Adrenal gland (tissue), 12 donors: ENCODE data around the gene DUS3L. TPM values are rescaled to one million over a fixed set of nuclear protein-coding genes. Genes with fewer than 3 reads are reported as not detected.
"Not testable (repeated sequence)": the region's sequence is repeated elsewhere in the genome, so short reads cannot be mapped to it uniquely, and the experiment has no call there.

ENCODE experiments used
- DNase-seq, 7 donors: peaks; one replicate each; pipeline ENCODE4 v3.0.0-alpha.2; 2019 to 2020
- H3K27ac ChIP-seq, 5 donors: fragments of 200-600 bp; sonication (generic) in 4 of 5; 1 replicate in 3 of 5; 2 replicates in 2 of 5; pipeline versions ENCODE4 v1.5.1 to v1.8.0; 2016 to 2020; ENCODE audit warnings: mild to moderate bottlenecking in 1 of 5
- H3K27me3 ChIP-seq: fragments of 200-600 bp; 2 replicates; pipeline ENCODE4 v1.8.0; 2021
- H3K36me3 ChIP-seq, 2 donors: fragments of 200-600 bp; replicated peaks in 1 of 2; 1 replicate in 1 of 2; 2 replicates in 1 of 2; pipeline versions ENCODE4 v1.5.1 to v1.8.0; 2018 to 2022
- H3K4me1 ChIP-seq, 2 donors: fragments of 200-600 bp; replicated peaks in 1 of 2; 1 replicate in 1 of 2; 2 replicates in 1 of 2; pipeline versions ENCODE4 v1.5.1 to v1.8.0; 2018 to 2021
- H3K4me3 ChIP-seq, 4 donors: fragments of 200-600 bp; sonication (generic) in 3 of 4; one replicate each; pipeline ENCODE4 v1.5.1; 2016 to 2018
- H3K9me3 ChIP-seq, 3 donors: fragments of 200-600 bp; sonication (generic) in 1 of 3; replicated peaks in 1 of 3; 1 replicate in 2 of 3; 2 replicates in 1 of 3; pipeline versions ENCODE4 v1.5.1 to v1.8.0; 2016 to 2021
- POLR2A ChIP-seq, 2 donors: fragments of 450-650 bp; IDR thresholded peaks; one replicate each; pipeline ENCODE4 v1.6.1; 2017; ENCODE audit warnings: antibody characterized with exemption in 2 of 2, mild to moderate bottlenecking in 2 of 2, moderate library complexity in 1 of 2
- WGBS, 4 donors: extraction: QIAGEN DNeasy Blood & Tissue Kit in 2 of 4; methylation state at CpG; one replicate each; pipeline versions ENCODE4 v1.1.5 to v1.1.7; 2013 to 2017; 5-methylcytosine and 5-hydroxymethylcytosine counted together
- intact Hi-C, 2 donors: fragments of 100-400 bp; cut with DNase I; formaldehyde crosslinking; loops; one replicate each; pipeline versions ENCODE4 v1.14.1 to v1.15.0; 2022 to 2023
- polyA plus RNA-seq, 3 donors: library from polyadenylated mRNA; stranded (reverse); fragments of 200-250 nt in 2 of 3; fragments of 350-450 nt in 1 of 3; fragmentation: Illumina TruSeq in 1 of 3; extraction: RNeasy Lipid Tissue Mini Kit (QIAGEN cat#74804) in 1 of 3; gene quantifications; one replicate each; pipeline ENCODE4 v1.2.3, GENCODE V29; 2013 to 2014
- total RNA-seq, 9 donors: library from RNA; depleted of rRNA in 4 of 9; stranded (reverse); fragments of >200 nt in 4 of 9; fragments of 120-200 nt in 1 of 9; fragmentation: NEBNext Ultra II Directional in 1 of 9; extraction: Animal tissue kit (Norgen Biotek cat#: 25700) in 1 of 9; gene quantifications; one replicate each; pipeline versions ENCODE4 v1.1.0 to v1.2.4, GENCODE V29; 2013 to 2023
- TF ChIP-seq, protein P1 (sequence below), 6 experiments: fragments of 450-650 bp in 4 of 6; fragments of 200-600 bp in 2 of 6; sonication (generic) in 1 of 6; IDR thresholded peaks; 1 replicate in 5 of 6; 2 replicates in 1 of 6; pipeline versions ENCODE4 v1.5.1 to v1.8.0; 2016 to 2021; ENCODE audit warnings: antibody characterized with exemption in 6 of 6, mild to moderate bottlenecking in 2 of 6, moderate library complexity in 1 of 6
- donor health status: healthy with polysubstance abuse.
- donor health status: Bipolar disorder and iron deficiency.
- donor health status: DM: yes; HTN: yes; CAD: no.
- donor health status: DM: no; HTN: no; CAD: no.
- donor health status: DM: no; HTN: no; CAD: no.
- donor health status: DM: yes; HTN: yes; CAD: no.

The DUS3L gene
- total and polyA plus RNA-seq, 12 donors, result 10.9 to 142 (median 31.5) TPM

- TF ChIP-seq, protein P1, sequence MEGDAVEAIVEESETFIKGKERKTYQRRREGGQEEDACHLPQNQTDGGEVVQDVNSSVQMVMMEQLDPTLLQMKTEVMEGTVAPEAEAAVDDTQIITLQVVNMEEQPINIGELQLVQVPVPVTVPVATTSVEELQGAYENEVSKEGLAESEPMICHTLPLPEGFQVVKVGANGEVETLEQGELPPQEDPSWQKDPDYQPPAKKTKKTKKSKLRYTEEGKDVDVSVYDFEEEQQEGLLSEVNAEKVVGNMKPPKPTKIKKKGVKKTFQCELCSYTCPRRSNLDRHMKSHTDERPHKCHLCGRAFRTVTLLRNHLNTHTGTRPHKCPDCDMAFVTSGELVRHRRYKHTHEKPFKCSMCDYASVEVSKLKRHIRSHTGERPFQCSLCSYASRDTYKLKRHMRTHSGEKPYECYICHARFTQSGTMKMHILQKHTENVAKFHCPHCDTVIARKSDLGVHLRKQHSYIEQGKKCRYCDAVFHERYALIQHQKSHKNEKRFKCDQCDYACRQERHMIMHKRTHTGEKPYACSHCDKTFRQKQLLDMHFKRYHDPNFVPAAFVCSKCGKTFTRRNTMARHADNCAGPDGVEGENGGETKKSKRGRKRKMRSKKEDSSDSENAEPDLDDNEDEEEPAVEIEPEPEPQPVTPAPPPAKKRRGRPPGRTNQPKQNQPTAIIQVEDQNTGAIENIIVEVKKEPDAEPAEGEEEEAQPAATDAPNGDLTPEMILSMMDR (IDR thresholded peaks at IDR 0.05), result no peak
- no peak for TF ChIP-seq POLR2A (IDR thresholded peaks at IDR 0.05)
- 66 to 74% (median 71%) methylated on average over 6 of the region's 6 CpGs for WGBS, 4 donors
- H3K9me3 ChIP-seq, result no peaks in the 10 kb centered on the region
- H3K36me3 ChIP-seq, result no peaks in the 10 kb centered on the region
- no peak overlapping the region for H3K27ac ChIP-seq
- no peak overlapping the region for H3K4me3 ChIP-seq
- no peaks in the 10 kb centered on the region for H3K27me3 ChIP-seq
- no peak for DNase-seq
- no peaks in the 10 kb centered on the region for H3K4me1 ChIP-seq
- intact Hi-C loops, result no loop called here
These were observed 37.2 kb downstream of the DUS3L start for GRCh38 chr19:5753743-5754142.

DNA sequence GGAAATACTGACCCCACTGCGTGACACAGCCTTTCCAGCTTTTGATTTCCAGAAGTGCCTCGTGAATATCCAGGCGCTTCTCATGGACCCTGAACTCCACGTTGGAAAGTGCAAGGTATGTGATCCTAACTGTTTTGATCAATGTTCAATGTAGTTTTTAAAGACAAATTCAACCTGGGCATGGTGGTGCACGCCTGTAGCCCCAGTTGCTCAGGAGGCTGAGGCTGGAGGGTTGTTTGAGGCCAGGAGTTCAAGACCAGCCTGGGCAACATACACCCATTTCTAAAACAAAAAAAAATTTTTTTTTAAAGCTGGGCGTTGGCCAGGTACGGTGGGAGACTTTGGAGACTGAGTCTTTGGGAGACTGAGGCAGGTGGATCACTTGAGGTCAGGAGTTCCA, 39.3 kb downstream of the DUS3L start:
- H3K27me3 ChIP-seq, result no peaks in the 10 kb centered on the region
- no peak for DNase-seq
- H3K4me3 ChIP-seq, result no peak overlapping the region
- 78 to 82% (median 79%) methylated on average over 7 of the region's 7 CpGs for WGBS, 4 donors
- no peaks in the 10 kb centered on the region for H3K9me3 ChIP-seq
- TF ChIP-seq, protein P1 (IDR thresholded peaks at IDR 0.05), result no peak
- TF ChIP-seq POLR2A (IDR thresholded peaks at IDR 0.05), result no peak
- no peak overlapping the region for H3K27ac ChIP-seq
- intact Hi-C loops, result no loop called here
- H3K4me1 ChIP-seq, result no peaks in the 10 kb centered on the region
- H3K36me3 ChIP-seq, result no peaks in the 10 kb centered on the region

DNA sequence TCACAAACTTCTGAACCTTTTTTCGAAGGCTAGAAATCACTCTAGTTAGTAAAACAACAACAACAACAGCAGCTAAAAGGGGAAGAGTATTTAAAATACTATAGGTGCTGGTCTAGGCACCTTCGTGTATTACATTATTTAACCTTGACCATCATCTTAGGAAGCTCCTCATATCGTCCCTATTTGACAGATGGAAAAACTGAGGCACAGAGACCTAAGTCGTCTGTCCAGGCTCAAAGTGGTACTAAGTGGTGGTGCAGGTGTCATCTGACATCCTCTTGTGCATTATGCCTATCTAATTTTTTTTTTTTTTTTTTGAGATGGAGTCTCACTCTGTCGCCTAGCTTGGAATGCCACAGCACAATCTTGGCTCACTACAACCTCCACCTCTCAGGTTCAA, 41.5 kb downstream of the DUS3L start:
- Histone ChIP-seq H3K36me3 (no peaks in the 10 kb centered on the region), H3K27ac (no peak overlapping the region), H3K27me3 (no peaks in the 10 kb centered on the region), H3K9me3 (no peaks in the 10 kb centered on the region), H3K4me3 (no peak overlapping the region), H3K4me1 (no peaks in the 10 kb centered on the region)
- TF ChIP-seq, protein P1 (IDR thresholded peaks at IDR 0.05), result no peak
- TF ChIP-seq POLR2A (IDR thresholded peaks at IDR 0.05), result no peak
- 71 to 79% (median 76%) methylated on average over 5 of the region's 5 CpGs for WGBS, 4 donors
- DNase-seq, result no peak
- intact Hi-C loops, result no loop called here

DNA sequence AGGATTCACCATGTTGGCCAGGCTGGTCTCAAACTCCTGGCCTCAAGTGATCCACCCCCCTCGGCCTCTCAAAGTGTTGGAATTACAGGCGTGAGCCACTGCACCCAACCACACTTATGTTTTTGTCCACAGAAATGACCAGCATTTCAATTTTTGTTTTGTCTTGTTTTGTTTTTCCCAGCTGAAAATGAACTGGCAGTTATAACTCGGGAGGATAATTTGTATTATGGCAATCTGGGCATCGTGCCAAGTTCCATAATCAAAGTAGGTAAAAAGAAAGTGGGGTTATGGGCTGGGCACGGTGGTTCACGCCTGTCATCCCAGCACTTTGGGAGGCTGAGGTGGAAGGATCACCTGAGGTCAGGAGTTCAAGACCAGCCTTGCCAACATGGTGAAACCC, 42.0 kb downstream of the DUS3L start:
- H3K9me3 ChIP-seq, DNase-seq, H3K36me3 ChIP-seq, H3K27ac ChIP-seq, H3K4me1 ChIP-seq, H3K27me3 ChIP-seq, H3K4me3 ChIP-seq, intact Hi-C loops: not testable (repeated sequence)
- WGBS, 4 donors, result 21 to 38% (median 36%) methylated on average over 6 of the region's 6 CpGs

- H3K4me1 ChIP-seq, H3K36me3 ChIP-seq, intact Hi-C loops, H3K27ac ChIP-seq, H3K27me3 ChIP-seq, DNase-seq, H3K9me3 ChIP-seq, H3K4me3 ChIP-seq: not testable (repeated sequence)
- WGBS, 4 donors, result 78 to 91% (median 81%) methylated on average over 9 to 10 of the region's 10 CpGs
These were observed 46.0 kb downstream of the DUS3L start for GRCh38 chr19:5744999-5745398.
